ENCODE measurements around the gene KIAA0753. TPM values are rescaled to one million over a fixed set of nuclear protein-coding genes. Genes with fewer than 3 reads are reported as not detected.

The KIAA0753 gene
- total RNA-seq: 10 to 100 TPM; 17.7 to 21.6 TPM
- long read RNA-seq, donor 1, partial matches to known transcripts: 6 of 8 reads
- long read RNA-seq, donor 1, other reads (novel, unspliced or antisense): 2 of 8 reads
- long read RNA-seq, donor 2, partial matches to known transcripts: 6 of 11 reads
- long read RNA-seq, donor 2, other reads (novel, unspliced or antisense): 3 of 11 reads

DNA sequence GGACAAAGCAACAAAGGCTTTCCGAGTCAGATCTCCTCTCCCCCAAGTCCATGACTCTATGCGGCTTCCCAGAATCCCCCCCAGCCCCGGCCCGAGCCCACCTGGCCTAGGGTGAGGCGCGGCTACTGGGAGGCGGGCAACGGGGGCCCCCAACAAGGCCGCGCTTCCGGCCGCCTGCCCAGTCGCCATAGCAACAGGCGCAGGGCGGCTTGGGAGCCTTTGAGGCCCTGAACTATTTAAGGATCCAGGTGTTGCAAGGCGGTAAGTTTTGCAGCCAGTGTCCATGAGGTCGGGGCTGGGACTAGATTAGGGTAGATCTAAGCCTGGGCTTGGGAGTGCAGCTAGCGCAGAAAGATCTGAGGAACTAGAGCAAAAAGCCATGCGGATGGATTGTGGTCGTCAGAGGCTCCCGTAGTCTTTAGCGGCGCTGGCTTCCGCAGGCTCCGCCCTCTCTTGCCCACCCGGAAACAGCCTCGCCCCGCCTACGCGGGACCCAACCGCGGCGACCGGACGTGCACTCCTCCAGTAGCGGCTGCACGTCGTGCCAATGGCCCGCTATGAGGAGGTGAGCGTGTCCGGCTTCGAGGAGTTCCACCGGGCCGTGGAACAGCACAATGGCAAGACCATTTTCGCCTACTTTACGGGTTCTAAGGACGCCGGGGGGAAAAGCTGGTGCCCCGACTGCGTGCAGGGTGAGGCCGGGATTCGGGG is at the start of gene KIAA0753, which contains the start of gene TXNDC17:
Gene KIAA0753 (minus strand): TSS at position 176 of the 711 bp plus-strand sequence. CDS start 5,608 bp downstream, outside the sequence.
Gene TXNDC17 (plus strand): TSS at position 525 of the 711 bp plus-strand sequence. CDS start 23 bp downstream, at position 548.
- intact Hi-C loops (cut with DNase I): loop anchor here in 1 of 2 donors (10.0 kb wide), 1 partner anchor 166 kb away; no protein-coding TSS in a partner anchor
- DNase-seq (ENCODE audit: low spot score): peak; percentile 98

GRCh38 chr17:6688944-6689343 is 48.4 kb upstream of the KIAA0753 start:
- no peak for DNase-seq (ENCODE audit: low spot score)

GRCh38 chr17:6686026-6686425 is 45.5 kb upstream of the KIAA0753 start:
- intact Hi-C loops (cut with DNase I): no loop called here

More at GRCh38 chr17:6688944-6689343, 48.4 kb upstream of the KIAA0753 start:
- intact Hi-C loops (cut with DNase I): no loop called here

DNA sequence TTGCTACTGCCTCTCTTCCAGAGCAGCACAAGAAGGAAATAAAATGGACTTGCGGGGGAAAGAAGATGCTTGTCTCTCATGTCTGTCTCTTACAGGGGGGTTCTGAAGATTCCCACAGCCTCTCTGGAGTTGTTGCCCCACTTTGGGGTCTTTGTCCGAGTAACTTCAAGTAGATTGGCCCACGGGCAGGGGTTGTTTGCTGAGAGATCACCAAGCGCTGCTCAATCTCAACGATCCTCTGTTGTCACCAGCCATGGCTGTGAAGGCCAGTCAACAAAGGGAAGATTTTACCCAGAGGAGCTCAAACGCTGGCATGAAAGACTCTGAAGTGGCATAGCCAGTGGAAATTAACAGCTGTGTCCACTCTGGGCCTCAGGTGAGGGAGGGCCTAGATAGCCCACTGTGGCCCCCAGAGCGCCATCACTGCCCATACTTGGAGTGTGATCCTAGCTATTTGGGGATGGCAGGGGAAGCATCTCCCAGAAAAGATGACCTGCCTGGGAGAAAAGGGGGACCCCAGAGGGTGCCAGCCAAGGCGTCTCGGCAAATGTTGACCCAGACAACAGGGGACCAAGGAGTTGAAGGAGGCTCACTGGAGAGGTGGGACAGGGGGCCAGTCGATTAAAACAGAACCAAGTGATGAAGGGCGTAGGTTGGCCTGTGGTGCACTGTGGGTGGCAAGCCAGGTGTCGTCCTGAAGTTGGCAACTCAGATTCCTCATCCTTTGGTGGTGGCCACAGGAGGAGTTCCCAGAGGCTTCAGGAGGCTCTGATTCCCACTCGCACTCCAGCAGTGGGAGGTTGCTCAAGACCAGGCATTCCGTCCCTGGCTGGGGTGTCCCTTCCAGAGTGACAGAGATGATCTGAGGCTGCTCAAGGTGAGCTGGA is 44.6 kb upstream of the KIAA0753 start:
- intact Hi-C loops (cut with DNase I): no loop called here
- no peak for DNase-seq (ENCODE audit: low spot score)

More at GRCh38 chr17:6686026-6686425, 45.5 kb upstream of the KIAA0753 start:
- DNase-seq (ENCODE audit: low spot score): no peak

GRCh38 chr17:6684460-6684783 is 43.9 kb upstream of the KIAA0753 start:
- DNase-seq (ENCODE audit: low spot score): no peak
- intact Hi-C loops (cut with DNase I): no loop called here

- intact Hi-C loops (cut with DNase I): no loop called here
- DNase-seq (ENCODE audit: low spot score): no peak
Observed at GRCh38 chr17:6683730-6684459, 43.4 kb upstream of the KIAA0753 start.

GRCh38 chr17:6683081-6683684 is 42.7 kb upstream of the KIAA0753 start:
- intact Hi-C loops (cut with DNase I): no loop called here
- DNase-seq (ENCODE audit: low spot score): no peak

- no peak for DNase-seq (ENCODE audit: low spot score)
- intact Hi-C loops (cut with DNase I): no loop called here
Observed at GRCh38 chr17:6682339-6682738, 41.8 kb upstream of the KIAA0753 start.

GRCh38 chr17:6681671-6682070 is 41.2 kb upstream of the KIAA0753 start:
- intact Hi-C loops (cut with DNase I): no loop called here
- no peak for DNase-seq (ENCODE audit: low spot score)

- DNase-seq (ENCODE audit: low spot score): no peak
- intact Hi-C loops (cut with DNase I): no loop called here
Observed at GRCh38 chr17:6681176-6681575, 40.7 kb upstream of the KIAA0753 start.

DNA sequence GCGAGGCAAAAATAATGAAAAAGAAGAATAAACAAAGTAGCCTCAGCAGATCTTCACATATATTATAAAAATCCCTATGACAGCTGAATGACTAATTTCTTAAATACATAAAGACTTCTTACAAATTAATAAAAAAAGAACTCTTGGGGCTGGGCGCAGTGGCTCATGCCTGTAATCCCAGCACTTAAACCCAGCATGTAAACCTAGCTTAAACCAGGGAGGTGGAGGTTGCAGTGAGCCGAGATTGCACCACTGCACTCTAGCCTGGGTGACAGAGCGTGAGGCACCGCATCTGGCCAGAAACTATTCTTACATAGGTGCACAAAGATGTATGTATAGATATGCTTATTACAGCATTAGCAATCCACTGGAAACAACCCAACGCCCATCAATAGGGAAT is 38.7 kb upstream of the KIAA0753 start:
- no peak for DNase-seq (ENCODE audit: low spot score)
- intact Hi-C loops (cut with DNase I): no loop called here

DNA sequence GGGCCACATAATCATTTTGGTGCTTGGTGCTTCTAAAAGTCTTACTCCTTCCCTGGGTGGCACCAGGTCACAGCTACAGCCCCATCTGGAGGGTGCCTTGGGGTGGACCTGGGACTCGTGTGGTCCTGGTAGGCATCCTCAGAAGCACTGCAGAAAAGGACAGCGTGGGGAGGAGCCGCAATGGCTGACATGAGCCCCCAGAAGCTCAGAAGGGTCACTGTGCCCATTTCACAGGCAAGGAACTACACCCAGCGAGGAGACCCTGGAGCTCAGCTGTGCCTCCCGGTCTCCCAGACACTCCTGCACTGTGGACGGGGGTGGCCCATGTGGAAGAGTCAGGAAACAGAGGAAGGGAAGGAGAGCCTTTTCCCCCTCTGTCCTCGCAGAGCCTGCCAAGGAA is 37.4 kb upstream of the KIAA0753 start:
- intact Hi-C loops (cut with DNase I): no loop called here
- DNase-seq (ENCODE audit: low spot score): peak; percentile 64

DNA sequence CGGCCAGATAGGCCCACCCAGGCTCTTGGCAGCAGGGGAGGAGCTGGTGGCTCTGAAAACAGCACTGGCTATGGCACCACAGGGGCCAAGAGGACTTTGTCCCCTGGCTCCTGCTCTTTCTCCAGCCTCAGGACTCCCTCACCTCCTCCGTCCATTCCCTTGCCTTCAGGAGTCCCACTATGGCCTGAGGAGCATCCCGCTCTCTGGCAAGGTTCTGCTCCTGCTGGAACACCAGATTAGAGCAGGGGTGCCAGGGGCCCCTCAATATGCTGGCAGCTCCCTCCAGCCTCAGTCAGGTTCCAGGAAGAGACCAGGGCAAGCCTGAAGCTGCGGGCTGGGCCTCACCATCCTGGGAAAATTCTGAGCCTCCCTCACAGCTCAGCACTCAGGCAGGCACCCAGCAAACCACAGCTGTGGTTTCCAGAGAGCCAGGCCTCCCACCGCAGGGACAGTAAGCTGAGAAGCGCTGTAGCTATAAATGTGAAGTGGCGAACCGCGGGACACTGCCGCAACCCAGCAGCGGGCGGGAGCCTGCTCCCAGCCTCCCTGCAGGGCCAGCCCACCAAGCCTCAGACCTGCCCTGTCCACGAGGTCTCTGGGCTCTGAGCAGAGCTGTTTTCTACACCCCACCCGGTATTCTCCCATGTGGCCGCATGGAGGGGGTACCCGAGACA is 36.8 kb upstream of the KIAA0753 start:
- intact Hi-C loops (cut with DNase I): no loop called here
- peak; percentile 66 for DNase-seq (ENCODE audit: low spot score)

DNA sequence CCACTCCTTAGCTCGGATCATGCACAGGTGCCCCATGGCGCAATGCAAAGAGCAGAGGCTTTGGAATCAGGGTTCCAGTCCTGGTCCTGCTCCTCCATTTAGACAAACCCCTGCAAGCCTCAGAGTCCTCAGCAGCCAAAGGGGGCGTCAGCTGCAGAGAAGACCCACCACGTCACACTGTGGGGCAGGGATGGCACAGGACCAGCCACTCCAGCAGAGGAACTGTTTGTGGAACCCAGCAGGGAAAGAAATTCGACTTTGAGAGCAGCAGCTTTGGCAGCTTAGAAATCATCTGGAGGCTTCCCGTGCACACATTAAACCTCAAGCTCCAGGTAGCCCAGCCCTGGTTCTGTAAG is 36.3 kb upstream of the KIAA0753 start:
- intact Hi-C loops (cut with DNase I): no loop called here
- peak; percentile 59 for DNase-seq (ENCODE audit: low spot score)

GRCh38 chr17:6675201-6675825 is 34.8 kb upstream of the KIAA0753 start:
- intact Hi-C loops (cut with DNase I): no loop called here
- peak; percentile 37 for DNase-seq (ENCODE audit: low spot score)

- intact Hi-C loops (cut with DNase I): no loop called here
- peak; percentile 51 for DNase-seq (ENCODE audit: low spot score)
Observed at GRCh38 chr17:6674586-6674985, 34.1 kb upstream of the KIAA0753 start.

DNA sequence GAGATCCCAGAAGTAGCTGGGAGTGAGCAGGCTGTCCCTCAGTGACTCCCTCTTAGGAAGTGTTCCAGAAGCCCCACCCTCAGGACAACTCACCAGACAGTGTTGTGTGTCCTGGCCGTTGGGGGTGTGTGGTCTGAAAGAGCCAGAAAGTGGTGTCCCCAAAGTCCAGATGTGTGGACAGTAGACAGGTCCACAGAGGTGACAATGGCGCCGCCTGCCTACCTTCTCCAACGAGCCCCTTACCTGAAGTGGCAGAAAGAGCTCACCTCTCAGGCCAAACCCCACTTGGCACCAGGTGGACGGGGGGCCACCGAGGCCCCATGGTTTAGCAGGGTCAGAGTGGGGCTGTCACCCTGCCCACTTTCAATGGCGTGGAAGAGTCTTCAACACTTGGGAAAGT is 30.9 kb upstream of the KIAA0753 start:
- intact Hi-C loops (cut with DNase I): no loop called here

GRCh38 chr17:6670999-6671398 is 30.5 kb upstream of the KIAA0753 start:
- intact Hi-C loops (cut with DNase I): no loop called here
- no peak for DNase-seq (ENCODE audit: low spot score)

More for the DNA sequence above, 30.9 kb upstream of the KIAA0753 start:
- DNase-seq (ENCODE audit: low spot score): peak; percentile 61

Data from posterior vena cava (tissue), 2 donors.